Measurements from ENCODE around the gene ZNF385C.

GRCh38 chr17:42078396-42079043 is 19.8 kb downstream of the ZNF385C start:
- TF ChIP-seq EZH2 (IDR thresholded peaks at IDR 0.05; ENCODE audit: insufficient read depth, poor library complexity, severe bottlenecking) = no peak
- no peak for TF ChIP-seq EZH2phosphoT487 (IDR thresholded peaks at IDR 0.05; ENCODE audit: insufficient read depth, low read depth)
